Iris pigment epithelial cell (primary cell): Measurements from ENCODE around the gene INCENP.

ENCODE experiments used
- DNase-seq: peaks from one replicate; pipeline ENCODE4 v3.0.0-alpha.2; 2011; ENCODE audit warnings: low read depth

INCENP gene

DNA sequence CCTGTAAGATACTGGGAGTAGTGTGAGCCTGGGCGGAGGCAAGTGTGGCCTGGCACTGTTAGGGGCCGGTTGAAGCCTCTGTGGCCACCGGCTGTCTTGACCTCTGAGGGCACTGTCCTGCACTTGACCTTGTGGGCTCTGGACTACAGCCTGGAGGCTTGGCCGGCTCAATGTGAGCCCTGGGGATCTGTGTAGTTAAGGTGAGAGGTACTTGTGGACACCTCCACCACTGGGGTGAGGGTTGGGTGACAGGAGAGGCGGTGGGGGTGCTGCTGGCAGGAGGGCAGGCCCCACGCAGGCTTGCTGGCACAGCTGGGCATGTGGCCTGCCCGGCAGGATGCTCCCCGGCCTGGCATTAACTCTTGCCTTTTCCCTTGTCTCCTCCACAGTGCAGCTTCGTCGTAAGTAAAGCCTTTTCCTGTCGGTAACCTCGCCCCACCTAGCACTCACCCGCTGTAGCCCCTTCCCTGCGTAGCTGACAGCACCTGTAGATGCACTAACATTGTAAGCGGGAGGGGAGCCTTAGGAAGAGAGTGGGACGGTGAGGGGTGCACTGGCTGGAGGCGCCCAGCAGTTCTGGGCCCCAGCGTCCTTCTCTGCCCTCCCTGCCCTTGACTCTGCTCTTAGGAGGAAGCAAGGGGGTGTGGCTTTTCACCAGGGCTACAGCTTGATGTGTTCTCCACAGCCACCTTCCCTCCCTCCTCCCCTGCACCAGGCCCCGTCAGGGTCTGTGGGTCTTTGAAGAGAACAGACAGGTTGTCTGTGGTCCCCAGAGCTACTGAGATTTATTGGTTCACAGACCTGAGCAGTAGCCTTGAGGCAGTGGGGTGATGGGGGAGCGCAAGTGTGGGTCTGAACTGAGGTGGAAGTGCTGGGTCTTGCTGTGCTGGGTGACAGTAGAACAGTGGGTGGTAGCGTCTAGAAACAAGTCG lies 17.6 kb downstream of the INCENP start:
- no peak for DNase-seq

DNA sequence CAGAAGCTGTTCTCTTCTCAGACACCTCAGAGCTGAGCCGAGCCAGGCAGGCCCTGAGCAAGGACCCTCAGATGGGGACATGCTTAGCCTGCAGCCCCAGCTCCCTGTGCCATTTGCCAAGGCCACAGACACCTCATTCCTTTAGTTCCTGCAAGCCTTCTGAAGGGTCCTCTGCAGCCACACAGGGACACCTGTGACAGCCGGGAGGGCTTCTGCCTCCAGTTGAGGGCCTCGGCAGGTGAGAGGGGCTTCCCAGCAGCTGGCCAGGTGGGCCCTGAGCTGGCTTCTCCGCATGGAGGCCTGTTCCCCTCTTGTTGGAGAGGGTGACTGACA lies 18.2 kb downstream of the INCENP start:
- no peak for DNase-seq

DNA sequence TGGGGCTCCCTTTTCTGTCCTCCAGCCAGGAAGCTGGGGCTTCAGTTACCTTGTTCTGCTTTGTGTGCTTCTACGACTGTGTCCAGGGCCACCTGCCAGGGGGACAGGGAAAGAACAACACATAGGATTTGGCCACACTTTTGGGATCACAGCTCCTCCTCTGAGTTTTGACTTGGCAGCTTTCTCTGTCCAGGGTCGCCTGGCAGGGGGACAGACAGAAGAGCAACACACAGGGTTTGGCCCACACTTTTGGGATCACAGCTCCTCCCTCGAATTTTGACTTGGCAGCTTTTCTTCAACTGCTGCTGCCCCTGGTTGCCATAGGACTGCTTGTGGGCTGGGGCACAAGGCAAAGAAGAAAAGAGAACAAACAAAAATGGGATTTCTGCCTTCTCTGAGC lies 19.1 kb downstream of the INCENP start:
- no peak for DNase-seq

DNA sequence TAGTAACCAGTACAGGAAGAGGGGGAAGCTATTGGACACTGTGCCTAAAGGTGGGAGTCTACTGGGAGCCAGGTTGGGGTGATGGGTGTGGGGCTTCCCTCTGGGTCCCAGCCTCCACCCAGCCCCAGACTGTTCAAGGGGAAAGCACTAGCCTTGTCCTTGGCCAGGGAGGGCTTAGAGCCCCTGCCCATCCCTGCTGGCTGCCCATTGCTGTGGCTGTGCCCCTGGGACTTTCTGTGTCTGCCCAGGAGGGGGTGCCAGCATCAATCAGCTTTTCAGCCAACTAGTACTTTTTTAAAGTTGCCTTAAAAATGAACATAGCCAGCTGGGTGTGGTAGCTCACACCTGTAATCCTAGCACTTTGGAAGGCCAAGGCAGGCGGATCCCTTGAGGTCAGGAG lies 19.9 kb downstream of the INCENP start:
- DNase-seq = no peak

DNA sequence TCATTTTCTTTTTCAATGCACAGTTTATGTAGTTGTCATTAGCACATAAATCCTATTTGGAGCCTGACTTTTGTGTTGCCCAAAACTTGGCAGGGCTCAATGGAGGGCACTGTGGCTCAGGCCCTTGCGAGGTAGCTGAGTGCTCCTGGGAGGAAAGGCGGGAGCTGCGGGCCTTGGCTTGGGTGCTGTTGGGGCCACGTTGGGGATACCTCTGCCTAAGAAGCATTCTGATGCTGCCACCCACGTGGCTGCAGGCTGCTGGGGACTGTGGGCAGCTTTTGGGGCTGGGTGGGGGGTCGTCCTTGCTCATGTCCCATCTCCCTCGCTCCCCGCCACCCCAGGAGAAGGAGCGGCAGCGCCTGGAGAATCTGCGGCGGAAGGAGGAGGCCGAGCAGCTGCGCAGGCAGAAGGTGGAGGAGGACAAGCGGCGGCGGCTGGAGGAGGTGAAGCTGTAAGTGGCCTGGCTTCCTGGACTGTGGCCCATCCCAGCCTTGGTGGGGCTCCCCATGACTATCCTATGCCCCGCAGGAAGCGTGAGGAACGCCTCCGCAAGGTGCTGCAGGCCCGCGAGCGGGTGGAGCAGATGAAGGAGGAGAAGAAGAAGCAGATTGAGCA lies 20.9 kb downstream of the INCENP start:
- no peak for DNase-seq

DNA sequence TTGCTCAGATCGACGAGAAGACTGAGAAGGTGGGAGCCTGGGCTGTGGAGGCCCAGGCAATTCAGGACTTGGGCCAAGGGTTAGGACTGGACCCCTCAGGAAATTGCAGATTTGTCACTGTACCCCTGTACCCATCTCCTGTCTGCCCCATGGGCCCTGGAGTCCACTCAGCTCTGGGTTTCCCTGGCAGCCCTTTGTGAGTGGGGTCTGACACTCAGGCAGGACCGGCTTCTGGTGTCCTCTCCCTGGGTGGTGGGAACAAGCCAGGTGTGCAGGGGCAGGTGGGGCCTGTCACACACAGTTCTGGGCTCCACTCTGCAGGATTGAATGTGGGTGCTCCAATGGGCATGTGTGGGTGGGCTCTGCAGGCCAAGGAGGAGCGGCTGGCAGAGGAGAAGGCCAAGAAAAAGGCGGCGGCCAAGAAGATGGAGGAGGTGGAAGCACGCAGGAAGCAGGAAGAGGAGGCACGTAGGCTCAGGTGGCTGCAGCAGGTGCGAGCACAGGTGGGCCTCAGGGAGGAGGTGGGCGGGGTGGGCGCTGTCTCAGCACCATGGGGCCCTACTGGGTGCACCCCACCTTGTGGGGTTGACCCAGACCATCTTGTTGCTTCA lies 21.6 kb downstream of the INCENP start:
- no peak for DNase-seq

DNA sequence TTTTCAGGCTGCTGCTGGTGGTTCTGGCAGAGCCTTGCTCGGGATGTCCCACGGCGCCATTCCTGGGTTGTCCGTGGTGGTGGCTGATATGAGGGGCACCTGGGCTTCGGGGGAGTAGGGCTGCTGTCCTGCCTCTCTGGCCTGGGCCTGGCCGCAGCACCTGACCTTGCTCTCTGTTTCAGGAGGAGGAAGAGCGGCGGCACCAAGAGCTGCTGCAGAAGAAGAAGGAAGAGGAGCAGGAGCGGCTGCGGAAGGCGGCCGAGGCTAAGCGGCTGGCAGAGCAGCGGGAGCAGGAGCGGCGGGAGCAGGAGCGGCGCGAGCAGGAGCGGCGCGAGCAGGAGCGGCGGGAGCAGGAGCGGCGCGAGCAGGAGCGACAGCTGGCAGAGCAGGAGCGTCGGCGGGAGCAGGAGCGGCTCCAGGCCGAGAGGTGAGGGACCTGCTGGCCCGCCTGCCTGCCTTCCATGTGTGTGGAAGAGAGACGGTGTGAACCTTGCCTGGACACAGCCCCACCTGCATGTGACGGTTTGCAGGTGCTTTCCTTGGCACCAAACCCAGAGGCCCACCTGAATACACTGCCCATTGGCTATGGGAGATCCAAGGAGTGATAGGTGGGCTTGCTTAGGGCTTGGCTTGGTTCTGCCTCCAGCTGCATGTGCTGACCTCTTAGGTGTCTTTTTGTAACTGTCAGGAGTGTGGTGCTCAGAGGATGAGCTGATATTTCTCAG lies 22.8 kb downstream of the INCENP start:
- no peak for DNase-seq

DNA sequence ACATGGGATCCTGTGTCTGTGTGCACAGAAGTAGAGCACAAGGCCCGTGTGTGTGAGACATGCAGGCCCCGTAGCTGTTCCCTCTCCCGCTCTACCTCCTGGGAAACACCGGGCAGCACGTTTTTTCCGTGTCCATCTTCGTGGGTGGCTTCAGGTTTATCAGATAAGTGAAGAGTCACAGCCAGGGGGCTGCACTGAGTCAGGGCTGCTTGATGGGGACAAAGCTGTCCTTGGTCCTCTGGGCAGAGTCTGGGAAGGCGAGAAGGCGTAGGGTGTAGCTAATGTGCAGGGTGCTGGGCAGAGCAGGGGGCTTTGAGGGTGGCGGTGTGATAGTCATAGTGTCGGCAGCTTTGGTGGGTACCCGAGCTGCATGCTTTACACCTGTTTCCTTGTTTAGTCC lies 23.7 kb downstream of the INCENP start:
- no peak for DNase-seq

DNA sequence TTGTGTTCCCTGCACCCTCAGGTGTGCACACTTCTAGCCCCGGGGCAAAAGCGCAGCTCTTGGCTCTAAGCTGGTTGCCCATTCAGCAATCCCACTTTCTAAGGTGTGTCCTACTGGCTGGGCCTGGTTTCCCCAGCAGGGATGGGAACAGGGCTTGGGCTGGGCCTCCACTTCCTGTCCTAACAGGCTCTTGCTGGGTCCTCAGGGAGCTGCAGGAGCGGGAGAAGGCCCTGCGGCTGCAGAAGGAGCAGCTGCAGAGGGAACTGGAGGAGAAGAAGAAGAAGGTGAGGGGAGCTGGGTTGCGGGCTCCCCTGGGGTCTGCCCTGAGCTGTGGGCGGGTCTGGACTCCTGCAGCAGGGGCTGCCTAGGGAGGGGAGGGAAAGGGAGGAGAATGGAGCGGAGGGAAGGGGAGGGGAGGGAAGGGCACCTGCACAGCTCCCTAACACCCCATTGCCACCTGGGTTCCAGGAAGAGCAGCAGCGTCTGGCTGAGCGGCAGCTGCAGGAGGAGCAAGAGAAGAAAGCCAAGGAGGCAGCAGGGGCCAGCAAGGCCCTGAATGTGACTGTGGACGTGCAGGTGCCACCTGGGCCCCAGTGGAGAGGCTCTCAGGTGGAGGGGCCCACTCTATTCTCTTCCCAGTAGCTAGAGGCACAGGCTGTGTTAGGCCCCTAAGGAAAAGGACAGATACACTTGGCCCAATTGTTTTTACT lies 24.6 kb downstream of the INCENP start:
- no peak for DNase-seq

DNA sequence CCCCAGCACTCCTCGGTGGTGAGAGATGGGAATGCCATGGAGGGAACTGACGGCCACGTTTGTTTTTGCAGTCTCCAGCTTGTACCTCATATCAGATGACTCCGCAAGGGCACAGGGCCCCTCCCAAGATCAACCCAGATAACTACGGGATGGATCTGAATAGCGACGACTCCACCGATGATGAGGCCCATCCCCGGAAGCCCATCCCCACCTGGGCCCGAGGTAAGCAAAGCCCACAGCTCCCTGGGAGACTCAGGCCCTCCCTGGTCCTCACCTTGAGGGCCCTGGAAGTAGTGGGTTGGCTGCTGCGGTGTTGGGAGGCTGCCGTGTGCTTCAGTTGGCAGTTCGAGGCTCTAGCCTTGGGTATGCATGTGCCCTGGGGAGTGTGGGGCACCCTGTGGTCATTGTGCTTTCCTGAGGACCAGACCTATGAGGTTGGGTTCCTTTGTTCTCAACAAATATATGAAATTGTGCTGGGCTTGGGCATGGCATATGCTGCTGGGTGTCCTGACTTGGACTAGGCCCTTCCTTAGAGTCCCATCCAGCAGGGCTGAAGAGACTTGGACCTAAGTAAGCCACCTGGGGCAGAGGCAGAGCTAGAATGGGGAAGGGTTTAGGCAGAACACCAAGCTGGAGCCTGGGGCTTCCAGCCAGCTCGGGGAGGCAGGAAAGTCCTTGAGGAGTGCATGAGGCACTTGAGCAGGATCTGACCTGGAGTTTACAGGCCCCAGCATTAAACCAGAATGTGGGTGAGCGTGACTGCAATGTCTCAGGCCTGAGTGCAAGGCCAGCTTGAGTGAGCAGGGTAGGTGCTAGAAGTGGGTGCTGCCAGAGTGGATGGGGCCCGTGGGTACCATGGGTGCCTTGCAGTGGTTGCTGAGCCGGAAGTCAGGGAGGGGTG lies 26.4 kb downstream of the INCENP start:
- DNase-seq = no peak

DNA sequence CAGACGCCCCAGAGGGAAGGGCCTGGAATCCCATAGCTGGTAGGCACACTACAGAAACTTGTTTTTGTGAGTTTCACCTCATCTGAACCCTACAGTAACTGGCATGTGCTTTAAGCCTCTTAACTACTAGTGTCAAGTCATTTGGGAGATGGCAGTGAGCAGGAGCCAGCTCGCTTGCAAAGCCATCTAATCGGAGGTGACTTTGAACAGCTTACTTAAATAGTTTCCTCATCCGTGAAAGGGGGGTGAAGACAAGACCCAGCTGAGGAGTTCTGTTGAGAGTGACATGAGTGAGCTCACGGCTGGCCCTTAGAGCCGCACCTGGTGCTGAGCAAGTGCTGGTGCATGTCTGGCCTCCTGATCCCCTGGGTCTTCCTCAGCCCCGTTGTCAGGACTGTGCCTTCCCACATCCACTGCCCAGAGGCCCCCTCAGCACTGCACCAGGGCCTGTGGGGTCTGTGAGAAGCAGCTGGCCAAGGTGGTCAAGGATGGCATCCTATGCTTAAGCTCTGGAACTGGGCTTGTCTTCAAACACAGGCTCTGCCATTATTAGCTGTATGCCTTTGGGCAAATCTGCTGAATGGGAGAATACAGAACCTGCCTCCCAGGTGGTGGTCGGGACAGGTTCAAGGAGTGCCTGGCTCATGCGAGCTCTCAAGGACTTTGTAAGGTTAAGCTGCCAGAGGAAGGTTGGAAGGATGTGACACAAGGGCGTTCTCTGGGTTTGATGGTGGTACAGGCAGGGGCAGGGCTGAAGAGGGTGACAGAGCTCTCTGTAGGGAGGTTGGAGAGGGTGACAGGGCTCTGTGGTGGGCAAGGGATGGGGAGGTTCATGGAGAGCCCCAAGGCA lies 27.3 kb downstream of the INCENP start:
- no peak for DNase-seq

DNA sequence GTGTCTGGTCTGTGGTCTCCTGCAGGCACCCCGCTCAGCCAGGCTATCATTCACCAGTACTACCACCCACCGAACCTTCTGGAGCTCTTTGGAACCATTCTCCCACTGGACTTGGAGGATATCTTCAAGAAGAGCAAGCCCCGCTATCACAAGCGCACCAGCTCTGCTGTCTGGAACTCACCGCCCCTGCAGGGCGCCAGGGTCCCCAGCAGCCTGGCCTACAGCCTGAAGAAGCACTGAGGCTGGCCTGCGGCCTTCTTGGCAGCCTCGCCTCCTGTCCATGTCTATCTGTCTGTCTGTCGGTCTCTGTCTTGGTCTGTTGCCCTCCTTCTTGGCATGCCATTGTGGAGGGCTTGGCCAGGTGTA lies 27.9 kb downstream of the INCENP start:
- no peak for DNase-seq

DNA sequence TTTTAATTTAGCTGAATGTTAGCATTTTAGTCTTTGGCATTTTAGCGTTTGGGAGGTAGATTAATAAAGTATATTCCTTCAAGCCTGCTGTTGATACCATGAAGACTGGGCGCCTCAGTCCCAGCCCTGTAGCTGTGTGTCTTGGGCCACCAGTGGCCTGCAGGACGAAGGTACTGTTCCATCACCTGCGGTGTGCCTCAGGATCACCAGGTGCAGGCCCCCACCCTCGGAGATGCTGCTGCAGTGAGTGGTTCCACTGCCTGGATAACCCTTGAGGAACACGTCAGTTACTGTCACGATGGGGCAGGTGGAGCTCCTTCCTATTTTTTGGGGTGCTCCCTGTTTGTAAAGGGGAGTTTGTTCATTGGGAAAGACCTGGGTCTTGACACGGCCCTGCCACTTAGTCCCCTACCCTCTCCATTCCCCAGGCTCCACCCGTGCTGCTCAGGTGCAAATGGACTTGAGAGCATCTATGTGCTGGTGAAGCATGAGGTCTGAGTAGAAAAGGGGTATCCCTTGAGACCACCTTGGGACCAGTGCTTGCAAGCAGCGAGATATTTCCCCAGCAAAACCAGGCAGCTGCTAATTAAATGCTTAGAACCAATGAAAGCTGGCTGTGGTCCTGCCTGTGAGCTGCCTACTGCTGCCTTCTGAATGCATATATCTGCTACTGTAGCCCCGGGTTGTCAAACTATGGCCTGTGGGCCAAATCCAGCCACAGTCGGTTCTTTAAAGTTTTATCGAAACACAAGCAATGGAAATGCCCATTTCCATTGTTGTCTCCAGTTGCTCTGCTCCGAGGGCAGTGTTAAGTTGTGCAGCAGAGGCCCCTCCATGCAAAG lies 28.7 kb downstream of the INCENP start:
- no peak for DNase-seq

DNA sequence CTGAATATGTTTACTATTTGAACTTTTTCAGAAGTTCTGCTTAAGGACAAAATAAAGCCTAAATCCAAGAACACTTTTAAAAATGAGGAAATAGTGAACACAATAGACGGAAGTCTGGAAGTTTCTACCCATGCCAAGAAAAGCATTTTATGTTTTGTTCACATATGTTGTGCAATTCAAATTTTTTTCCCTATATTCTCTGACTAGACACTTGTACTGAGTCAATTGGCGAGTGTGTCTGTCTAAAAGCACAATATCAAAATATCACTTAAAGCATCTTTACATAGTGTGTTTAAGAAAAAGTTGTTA lies 29.2 kb downstream of the INCENP start:
- DNase-seq = no peak

DNA sequence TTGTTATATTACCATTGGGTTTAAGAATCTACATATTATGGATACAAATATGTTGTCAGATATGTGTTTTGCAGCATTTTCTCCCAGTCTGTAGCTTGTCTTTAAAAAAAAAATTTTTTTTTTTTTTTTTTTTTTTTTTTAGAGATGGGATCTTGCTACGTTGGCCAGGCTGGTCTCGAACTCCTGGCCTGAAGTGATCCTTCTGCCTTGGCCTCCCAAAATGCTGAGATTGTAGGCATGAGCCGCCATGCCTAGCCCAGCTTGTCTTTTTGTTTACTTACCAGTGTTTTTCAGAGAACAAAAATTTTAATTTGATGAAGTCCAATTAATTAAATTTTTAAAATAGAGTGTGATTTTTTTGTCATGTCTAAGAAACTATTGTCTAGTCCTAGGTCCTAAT lies 29.8 kb downstream of the INCENP start:
- DNase-seq = no peak

DNA sequence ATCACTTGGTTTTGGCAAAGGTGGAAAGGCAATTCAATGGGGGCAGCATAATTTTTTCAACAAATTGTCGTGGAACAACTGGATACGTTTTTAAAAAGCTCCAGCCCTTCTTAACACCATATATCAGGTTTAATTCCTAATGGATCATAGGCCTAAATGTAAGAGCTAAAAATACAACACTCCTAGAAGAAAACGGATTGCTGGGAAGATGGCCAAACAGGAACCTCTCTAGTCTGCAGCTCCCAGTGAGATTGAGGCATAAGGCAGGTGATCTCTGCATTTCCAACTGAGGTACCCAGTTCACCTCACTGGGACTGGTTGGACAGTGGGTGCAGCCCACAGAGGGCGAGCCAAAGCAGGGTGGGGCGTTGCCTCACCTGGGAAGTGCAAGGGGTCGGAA lies 33.8 kb downstream of the INCENP start:
- DNase-seq = no peak

DNA sequence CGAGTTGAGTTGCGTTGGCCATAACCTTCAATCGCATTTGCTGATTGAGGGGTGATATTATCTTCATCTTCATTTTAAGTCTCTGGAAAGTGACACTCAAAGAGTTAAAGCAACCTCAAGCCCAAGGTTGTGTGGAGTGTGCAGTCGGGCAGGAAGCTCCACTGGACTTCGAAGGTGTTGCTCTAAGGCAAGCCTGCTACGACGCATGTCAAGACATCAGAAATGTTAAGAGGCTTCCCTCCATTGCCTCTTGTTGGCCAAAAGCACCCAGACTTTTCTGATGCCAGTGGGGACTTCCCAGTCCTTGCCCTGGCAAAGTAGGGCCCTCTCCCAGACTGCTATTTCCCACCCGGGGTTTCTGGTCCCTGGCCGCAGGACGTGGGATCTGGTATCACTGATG lies 42.6 kb downstream of the INCENP start:
- DNase-seq = no peak

DNA sequence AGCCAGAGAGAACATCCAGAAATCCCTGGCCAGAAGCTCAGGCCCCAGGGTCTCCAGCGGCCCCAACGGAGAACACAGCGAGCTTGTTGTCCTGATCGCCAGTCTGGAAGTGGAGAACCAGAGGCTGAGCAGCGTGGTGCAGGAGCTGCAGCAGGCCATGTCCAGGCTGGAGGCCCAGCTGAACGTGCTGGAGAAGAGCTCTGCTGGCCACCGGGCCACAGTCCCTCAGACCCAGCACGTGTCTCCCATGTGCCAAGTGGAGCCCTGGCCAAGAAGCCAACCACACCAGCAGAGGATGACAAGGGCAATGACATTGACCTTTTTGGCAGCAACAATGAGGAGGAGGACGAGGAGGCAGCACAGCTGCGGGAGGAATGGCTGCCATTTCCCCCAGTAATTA lies 45.6 kb downstream of the INCENP start:
- no peak for DNase-seq

DNA sequence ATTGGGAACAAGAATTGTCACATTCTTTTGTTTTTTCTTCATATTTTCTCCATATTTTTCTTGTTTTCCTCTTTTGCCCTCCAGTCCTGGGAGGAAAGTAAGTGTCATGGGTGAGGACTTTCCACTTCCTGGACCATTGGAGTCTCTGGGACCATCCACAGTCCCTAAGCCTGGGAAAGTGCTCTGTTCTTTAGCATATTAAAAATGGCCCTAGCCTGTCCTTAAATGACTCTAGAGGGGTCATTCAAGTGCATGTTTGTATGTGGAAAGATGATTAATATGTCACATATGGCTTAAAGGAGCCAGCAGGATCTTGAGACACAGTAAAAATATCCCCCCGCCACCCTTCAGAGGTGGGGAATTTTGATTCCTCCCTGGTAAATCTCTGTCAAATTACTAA lies 46.1 kb downstream of the INCENP start:
- DNase-seq = no peak
